SHP77 (cell line): ENCODE measurements around the gene NSUN4.
"Not testable (repeated sequence)": the region's sequence is repeated elsewhere in the genome, so short reads cannot be mapped to it uniquely, and the experiment has no call there.

Experiments
- DNase-seq, 2 experiments: peaks; one replicate each; lab custom pipeline; 2025; lab: John Stamatoyannopoulos, UW

The NSUN4 gene

DNA sequence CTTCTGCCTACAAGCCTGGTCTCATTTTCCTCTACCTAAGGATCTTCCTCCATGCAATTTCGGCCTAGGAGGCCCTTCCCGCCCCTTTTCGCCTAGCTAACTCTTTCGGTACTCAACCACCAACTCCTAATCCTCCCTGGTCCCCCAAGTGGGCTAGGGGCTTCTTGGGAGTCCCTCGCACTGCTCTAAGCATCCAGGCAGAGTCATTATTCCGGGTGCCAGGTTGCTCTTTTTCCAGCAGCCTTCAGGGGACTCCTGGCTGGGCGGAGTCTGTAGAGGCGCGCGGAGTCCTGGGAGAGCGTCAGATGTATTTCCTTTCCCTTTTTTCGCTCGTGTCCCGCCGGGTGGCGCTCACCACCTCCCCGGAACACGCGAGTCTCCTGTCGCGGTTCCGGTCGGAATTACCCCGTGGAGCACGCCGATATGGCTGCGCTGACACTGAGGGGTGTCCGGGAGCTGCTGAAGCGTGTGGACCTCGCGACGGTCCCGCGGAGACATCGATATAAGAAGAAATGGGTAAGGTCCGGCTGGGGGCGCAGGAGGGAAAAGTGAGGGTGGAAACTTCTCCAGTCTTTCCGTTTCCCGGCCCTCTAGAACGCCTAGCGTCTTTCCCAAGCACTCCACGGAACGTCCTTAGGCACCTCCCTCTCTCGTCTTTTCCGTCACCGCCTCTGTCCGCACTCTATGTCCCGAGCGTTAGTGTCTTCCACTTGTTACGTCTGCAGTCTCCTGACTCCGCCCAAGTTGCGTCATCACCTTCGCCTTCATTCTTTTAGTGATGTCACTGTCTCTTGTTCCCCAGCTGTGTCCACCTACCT, at the start of gene NSUN4:
Gene NSUN4 (plus strand): TSS at position 404 of the 818 bp plus-strand sequence. CDS start 20 bp downstream, at position 424.
- peak; percentile 87 to 89 for DNase-seq

DNA sequence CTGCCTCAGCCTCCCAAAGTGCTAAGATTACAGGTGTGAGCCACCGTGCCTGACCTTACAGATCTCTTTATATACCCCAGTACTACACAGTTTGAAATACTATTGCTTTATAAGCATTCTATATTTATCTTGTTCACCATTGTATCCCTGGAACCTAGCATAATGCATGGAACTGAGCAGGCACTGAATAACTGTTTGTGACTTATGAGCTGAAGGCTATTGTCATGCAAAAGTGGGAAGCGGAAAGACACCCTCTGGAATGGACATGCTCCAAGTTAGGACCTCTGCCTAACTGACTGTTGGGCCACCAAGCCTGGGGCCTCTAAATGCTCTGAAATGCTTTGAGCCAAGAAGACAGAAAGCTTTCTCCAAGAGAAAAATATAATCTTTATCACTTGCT, 45.3 kb upstream of the NSUN4 start:
- no peak for DNase-seq

DNA sequence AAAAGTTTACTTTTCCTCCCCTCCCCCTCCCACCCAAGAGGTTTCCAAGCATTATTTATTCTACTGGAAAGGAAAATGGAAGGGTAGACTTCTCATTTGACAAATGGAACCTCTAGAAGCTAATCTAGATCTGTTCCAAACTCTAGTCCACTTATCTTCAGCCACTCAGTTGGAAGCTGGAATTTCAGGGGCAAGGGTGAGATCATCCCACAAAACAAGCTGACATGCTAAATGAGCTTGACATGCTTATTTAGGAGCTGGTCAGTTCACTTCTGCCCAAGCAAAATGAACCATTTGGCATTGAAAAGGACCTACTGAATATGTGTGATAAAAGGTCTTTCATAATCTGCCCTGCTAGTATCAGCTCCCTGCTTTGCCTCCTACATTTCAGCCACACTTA, 42.2 kb upstream of the NSUN4 start:
- no peak for DNase-seq

DNA sequence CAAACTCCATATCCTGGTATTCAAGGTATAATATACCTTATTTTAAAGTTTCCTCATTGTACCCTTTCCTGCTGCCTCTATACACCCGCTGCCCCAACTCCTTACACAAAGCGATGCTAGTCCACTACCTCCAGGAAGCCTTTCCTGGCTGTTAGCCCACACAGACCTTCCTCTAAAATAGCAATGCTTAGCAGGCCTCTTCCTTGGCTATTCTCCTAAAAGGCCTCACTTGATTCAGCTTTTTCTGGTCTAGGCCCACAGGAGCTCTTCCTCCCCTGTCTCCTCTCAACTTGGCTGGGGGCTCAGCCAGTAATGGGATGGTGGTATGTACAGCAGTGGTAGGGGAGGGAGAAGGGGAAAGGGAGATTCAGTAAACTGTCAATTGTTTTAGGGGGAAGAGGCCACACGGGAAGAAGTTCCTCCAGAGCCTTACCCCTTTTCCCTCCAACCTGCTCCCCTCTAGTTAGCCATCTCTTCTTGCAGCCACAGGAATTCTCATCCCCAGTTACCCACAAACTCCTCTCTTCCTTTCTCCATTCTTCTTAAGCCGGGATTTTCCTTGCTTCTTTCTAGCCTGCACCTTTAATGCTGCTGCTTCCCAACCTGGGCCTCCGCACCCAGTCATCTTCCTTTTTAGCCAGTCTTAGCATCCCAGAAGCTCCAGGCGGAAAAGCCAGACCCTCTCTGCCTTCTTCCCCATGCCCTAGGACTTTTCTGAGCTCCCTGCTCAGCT, 39.8 kb upstream of the NSUN4 start:
- DNase-seq: no peak

DNA sequence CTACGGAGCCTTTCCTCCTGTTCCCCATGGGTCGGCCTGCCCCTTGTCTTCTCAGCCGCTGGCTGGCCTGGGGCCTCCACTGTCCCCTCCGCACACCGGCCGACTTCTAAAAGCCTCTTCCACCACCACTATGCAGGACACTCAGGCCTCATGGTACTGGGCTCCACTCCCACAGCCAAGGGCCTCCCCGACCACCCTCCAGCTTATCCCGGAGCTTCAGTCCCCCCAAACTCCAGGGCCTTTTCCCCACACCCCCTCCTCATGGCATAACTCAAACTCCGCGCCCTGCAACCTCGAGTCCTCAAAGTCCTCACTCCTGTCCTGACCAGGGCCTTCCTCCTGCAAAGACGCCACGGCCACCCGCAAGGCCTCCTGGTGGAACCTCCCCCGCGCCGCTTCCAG, 39.2 kb upstream of the NSUN4 start:
- no peak for DNase-seq

DNA sequence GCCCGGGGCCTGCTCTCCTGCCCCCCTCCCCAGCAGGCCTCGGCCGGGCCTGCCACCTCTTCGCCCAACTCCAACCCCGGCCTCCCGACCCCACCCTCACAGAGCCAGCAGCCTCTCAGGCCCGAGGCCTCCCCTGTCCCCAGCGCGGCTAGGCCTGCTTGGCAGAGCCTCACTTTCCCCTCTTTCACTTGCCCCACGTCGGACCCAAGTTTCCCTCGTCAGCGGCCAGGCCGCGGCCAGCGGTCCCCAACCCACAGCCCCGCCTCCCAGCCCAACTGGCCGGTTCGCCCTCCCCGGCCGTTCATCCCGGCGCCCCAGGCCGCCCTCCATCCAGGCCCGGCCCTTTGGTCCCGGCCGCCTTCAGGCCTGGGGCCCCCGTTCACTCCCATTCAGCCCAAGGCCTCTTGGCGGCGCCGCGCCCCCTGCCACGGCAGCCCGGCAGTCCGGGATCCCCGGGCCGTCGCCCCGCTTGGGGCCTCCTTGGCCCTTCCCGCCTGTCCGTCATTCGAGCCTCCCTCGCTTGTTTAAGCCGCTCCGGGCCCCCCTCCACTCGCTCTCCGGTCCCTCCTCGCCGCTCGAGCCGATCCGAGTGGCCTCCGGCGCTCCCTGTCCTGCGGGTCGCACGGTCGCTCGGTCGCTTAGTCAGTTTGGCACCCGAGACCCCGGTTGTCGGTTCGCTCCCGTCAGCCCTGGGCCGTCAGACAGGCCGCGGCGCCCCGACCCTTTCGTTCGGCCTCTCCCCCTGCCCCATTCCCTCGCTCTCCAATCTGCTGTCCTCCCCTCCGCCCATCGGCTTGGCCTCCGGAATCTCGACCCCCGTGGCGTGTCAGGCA, 38.6 kb upstream of the NSUN4 start:
- DNase-seq: peak; percentile 13 to 43

DNA sequence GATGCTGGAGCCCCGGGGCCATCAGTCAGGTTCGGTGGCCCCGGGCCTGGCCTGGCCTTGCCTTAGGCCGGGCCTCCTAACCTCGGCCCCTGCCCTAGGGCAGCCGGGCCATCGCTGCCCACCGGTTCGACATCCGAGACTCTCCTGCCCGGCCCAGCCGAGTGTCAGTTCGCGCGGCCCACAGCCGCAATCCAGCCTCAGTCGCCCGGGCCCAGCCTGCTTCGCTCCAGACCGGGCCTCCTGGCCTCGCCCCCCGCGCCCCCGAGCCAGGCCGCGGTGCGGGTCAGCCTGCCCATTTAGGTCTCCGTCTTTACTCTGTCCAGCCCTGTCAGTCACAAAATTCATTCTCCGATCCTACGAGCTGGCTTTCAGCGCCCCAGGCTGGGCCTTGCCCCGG, 38.0 kb upstream of the NSUN4 start:
- DNase-seq: peak in 1 of 2 experiments; percentile 13

DNA sequence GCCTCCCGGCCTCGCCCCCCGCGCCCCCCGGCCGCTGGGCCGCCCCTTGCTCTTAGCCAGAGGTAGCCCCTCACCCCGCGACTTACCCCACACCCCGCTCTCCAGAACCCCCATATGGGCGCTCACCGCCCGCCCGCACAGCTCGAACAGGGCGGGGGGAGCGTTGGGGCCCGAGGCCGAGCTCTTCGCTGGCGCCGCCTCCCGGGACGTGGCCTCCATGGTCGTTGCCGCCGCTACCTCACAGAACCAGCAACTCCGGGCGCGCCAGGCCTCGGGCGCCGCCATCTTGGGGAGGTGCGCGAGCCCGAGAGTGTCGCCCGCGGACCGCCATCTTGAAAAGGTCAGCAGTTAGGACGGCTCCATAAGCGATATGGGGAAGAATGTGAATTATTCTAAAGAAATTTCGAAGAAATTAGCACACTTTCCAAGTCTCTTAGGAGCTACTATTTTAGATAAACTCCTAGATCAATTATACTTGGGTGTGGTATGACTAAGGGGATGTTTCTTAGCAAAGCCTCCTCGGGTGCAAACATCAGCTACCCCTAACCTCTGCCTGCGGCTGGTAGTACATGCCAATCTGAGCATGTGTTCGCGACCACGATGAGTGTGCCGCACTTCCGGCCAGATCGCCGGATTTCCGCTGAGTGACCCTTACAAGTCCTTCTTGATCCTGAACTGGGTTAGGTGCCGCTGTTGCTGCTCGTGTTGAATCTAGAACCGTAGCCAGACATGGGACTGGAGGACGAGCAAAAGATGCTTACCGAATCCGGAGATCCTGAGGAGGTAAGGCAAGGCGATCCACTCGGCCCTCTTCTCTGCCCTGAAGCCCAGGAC, 37.4 kb upstream of the NSUN4 start, which contains the start of the genes LRRC41 and UQCRH:
Gene LRRC41 (minus strand): TSS at position 579 of the 834 bp plus-strand sequence. CDS start 294 bp downstream, at position 285.
Gene UQCRH (plus strand): TSS at position 661 of the 834 bp plus-strand sequence. CDS start 69 bp downstream, at position 730.
- DNase-seq: peak; percentile 92 to 95

DNA sequence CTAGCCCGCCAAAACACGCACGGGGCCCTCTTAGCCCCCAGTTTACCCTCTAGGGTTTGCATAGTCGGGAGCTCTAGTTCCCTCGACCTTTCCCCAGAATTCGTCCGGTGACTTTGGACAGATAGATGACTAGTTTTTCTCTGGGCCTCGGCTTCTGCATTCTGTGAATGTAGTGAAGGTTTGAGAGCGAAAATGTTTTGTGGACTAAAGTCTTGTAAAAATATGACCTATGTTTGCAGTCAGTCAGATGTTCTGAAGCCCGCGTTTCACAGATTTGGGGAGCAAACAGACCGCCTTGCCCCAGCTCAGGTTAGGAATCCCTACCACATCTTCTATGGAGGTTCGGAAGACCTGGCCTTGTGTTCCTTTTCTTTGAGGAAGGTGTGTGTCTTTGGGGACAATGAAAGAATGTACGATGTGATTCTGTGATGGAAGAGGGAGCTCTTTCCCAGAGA, 36.7 kb upstream of the NSUN4 start:
- DNase-seq: no peak

DNA sequence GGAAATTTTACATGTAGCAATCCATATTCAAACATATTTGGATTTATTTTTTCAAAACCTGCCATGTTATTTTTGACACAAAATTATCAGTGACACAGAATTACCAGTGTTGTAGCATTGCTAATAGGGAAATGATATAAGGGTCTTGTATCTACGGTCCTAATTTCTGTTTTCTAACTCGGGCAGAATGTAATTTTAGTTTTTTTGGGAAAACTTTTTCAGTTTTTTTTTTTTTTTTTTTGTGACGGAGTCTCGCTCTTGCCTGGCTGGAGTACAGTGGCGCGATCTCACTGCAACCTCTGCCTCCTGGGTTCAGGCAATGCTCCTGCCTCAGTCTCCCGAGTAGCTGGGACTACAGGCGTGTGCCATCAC, 34.5 kb upstream of the NSUN4 start:
- DNase-seq: no peak

DNA sequence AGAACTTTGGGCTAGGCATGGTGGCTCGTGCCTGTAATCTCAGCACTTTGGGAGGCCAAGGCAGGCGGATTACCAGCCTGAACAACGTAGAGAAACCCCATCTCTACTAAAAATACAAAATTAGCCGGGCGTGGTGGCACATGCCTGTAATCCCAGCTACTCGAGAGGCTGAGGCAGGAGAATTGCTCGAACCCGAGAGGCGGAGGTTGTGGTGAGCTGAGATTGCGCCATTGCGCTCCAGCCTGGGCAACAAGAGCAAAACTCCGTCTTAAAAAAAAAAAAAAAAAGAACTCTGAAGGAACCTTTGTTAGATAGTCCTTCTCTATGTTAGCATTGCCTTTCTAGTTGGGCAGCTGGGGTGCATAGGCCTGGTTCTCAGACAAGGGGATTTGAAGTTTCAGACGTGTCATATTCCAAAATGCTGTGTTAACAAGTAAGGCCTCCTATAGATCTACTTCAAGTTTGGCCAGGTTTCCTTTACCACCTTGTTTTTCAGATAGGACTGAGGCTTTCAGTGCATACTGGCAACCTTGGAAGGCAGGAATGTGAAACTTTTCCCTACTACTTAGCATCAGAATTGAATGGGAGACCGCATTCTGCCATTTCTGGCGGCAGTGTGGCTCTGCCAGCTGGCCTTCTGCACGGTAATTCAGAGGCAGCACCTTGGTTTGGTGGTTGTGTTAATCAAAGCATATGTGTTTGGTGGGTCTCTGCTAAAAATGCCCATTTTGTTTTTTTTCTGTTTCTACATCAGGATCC, 31.0 kb upstream of the NSUN4 start:
- no peak for DNase-seq

DNA sequence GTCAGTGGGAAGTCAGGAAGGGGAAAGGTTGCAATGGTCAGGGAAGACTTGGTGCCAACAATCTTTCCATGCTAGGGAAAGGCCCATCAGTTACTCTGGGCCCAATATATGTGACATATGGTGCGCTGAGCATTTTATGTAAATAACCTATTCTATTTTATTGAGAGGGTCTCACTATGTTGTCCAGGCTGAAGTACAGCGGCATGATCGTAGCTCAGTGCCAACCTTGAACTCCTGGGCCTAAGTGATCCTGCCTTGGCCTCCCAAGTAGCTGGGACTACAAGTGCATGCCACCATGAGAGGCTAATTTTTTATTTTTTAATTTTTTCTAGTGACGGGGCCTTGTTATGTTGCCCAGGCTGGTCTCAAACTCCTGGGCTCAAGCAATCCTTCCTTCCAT, 30.3 kb upstream of the NSUN4 start:
- DNase-seq: no peak

DNA sequence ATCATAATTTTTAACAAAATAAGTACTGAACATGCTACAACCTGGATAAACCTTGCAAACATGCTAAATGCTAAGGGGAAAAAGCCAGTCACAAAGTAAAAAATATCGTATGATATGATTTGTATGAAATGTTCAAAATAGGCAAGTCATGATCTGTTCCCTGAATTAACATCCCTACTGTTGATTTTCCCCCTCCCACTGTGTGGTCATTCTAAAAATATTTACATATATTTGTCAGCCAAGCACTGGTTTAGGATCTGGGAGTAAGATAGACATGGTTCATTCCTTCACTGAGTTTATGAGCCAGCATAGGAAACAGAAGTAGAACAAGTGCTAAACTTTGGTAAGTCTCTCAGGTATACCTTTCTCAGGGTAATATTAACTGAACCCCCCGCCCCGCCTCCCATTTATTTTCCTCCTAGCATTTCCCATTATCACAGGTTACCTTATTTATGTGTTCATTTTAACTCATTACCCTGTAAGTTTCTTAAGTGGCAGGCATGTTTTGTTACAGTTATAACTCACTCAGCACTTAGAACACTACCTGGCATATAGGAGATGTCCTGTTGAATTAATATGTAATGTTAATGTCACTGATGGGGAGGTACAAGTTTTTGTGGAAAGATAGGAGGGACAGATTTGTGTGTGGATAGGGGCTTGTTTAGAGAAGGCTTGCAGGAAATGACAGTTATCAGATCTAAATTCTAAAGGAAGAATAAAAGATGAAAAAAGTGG, 24.8 kb upstream of the NSUN4 start:
- DNase-seq: no peak

DNA sequence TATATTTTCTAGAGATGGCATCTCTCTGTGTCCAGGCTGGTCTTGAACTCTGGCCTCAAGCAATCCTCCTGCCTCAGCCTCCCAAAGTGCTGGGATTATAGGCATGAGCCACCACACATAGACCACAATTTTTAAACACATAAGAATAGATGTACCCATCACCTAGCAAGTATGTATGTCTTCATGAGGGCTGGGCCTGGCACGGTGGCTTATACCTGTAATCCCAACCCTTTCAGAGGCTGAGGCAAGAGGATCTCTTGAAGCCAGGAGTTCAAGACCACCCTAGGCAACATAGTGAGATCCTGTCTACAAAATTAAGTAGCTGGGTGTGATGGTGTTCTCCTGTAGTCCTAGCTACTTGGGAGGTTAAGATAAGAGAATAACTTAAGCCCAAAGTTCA, 23.3 kb upstream of the NSUN4 start:
- DNase-seq: no peak

DNA sequence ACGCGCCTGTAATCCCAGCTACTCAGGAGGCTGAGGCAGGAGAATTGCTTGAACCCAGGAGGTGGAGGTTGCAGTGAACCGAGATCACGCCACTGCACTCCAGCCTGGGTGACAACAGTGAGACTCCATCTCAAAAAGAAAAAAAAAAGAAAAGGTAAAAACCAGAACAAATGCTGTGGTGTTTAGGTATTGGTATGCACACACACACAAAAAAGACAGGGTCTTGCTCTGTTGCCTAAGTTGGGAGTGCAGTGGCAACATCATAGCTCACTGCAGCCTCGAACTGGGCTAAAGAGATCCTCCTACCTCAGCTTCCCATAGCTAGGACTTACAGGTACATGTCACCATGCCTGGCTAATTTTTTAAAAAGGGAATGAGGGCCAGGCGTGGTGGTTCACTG, 21.3 kb upstream of the NSUN4 start:
- not testable (repeated sequence) for DNase-seq

DNA sequence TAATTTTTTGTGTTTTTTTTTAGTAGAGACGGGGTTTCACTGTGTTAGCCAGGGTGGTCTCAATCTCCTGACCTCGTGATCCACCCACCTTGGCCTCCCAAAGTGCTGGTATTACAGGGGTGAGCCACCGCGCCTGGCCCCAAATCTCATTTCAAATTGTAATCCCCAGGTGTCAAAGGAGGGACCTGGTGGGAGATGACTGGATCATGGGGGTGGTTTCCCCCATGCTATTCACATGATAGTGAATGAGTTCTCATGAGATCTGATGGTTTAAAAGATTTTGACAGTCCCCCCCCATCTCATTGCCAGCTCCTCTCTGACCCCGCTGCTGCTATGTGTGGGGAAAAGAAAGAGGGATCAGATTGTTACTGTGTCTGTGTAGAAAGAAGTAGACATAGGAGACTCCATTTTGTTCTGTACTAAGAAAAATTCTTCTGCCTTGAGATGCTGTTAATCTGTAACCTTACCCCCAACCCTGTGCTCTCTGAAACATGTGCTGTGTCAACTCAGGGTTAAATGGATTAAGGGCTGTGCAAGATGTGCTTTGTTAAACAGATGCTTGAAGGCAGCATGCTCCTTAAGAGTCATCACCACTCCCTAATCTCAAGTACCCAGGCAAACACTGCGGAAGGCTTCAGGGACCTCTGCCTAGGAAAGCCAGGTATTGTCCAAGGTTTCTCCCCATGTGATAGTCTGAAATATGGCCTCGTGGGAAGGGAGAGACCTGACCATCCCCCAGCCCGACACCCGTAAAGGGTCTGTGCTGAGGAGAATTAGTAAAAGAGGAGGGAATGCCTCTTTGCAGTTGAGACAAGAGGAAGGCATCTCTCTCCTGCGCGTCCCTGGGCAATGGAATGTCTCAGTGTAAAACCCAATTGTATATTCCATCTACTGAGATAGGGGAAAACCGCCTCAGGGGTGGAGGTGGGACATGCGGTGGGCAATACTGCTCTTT, 20.4 kb upstream of the NSUN4 start:
- DNase-seq: not testable (repeated sequence)

DNA sequence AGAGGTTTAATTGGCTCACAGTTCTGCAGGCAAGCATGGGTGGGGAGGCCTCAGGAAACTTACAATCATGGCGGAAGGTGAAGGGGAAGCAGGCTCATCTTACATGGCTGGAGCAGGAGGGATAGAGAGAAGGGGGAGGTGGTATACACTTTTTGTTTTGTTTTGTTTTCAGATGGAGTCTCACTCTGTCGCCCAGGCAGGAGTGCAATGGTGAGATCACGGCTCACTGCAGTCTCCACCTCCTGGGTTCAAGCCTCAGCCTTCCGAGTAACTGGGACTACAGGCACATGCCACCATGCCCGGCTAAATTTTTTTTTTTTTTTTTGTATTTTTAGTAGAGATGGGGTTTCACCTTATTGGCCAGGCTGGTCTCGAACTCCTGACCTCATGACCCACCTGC, 18.4 kb upstream of the NSUN4 start:
- not testable (repeated sequence) for DNase-seq

DNA sequence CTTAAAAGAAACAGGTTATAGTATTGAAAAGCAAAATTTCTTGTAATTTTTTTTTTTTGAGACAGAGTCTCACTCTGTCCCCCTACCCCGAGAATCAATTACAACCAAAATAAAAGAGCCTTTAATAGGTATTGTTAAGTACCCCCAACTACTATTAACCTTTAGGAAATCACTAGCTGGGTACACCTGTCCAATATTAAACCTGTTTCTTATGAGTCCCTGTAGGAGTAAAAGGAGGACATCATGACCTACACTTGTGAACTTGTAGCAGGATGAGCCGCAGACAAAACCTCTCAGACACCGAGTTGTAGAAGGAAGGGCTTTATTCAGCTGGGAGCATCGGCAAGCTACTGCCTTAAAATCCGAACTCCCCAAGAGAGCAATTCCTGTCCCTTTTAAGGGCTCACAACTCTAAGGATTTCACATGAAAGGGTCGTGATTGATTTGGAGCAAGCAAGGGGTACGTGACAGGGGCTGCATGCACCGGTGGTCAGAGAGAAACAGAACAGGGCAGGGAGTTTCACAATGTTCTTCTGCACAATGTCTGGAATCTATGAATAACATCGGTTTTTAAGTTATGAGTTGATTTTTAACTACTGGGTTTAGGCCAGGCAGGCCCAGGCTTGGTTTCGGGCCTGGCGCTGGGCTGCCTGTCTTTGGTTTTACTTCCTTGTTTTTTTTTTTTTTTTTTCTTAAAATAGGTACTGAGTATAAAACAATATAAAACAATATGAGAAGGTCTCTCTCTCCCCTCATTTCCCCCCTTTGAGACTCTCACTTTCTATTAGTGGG, 15.1 kb upstream of the NSUN4 start:
- not testable (repeated sequence) for DNase-seq
